B cell (primary cell): ENCODE results near the gene MROH2A. TPM values are rescaled to one million over a fixed set of nuclear protein-coding genes. Genes with fewer than 3 reads are reported as not detected.
"Not testable (repeated sequence)": the region's sequence is repeated elsewhere in the genome, so short reads cannot be mapped to it uniquely, and the experiment has no call there.

Source experiments
- ATAC-seq: fragments of 200-7000 bp; cut with Tn5 transposase; one replicate; pipeline ENCODE4 v1.10.0; 2021; ENCODE audit warnings: low read depth, mild to moderate bottlenecking, moderate number of reproducible peaks, moderate library complexity
- CTCF ChIA-PET: fragments of 350-600 bp; sonication (Branson Sonifier 250); formaldehyde crosslinking; loops from one replicate; lab custom pipeline; 2021; ENCODE audit warnings: antibody characterized with exemption, inconsistent platforms; lab: Charles Lee
- POLR2A ChIA-PET: fragments of 350-600 bp; sonication (Branson Sonifier 250); formaldehyde crosslinking; loops from one replicate; lab custom pipeline; 2021; ENCODE audit warnings: antibody characterized with exemption; lab: Charles Lee
- DNase-seq: peaks from one replicate; pipeline ENCODE4 v3.0.0; 2013
- H2AFZ ChIP-seq: 2 replicates; pipeline ENCODE4 v1.6.1; 2012; ENCODE audit warnings: mild to moderate bottlenecking, low read depth, low read length; ENCODE audit not compliant: insufficient read depth, poor library complexity, severe bottlenecking
- H3K27ac ChIP-seq, 2 donors: 1 replicate in 1 of 2; 2 replicates in 1 of 2; pipeline ENCODE4 v1.5.1; 2012 to 2013; ENCODE audit warnings: low read length in 2 of 2, mild to moderate bottlenecking in 2 of 2, moderate library complexity in 1 of 2
- H3K27me3 ChIP-seq, 4 experiments: fragments of 200-600 bp in 1 of 4; sonication (generic) in 1 of 4; replicated peaks in 1 of 4; 1 replicate in 2 of 4; 2 replicates in 2 of 4; pipeline versions ENCODE4 v1.6.1 to v1.7.0; 2013 to 2016; ENCODE audit warnings: low read length in 3 of 4, mild to moderate bottlenecking in 2 of 4, mixed read lengths in 1 of 4, moderate library complexity in 1 of 4; ENCODE audit not compliant: insufficient read depth in 4 of 4, control insufficient read depth in 3 of 4; ENCODE audit errors: control extremely low read depth in 1 of 4
- H3K36me3 ChIP-seq, 2 experiments: replicated peaks in 1 of 2; 1 replicate in 1 of 2; 2 replicates in 1 of 2; pipeline versions ENCODE4 v1.6.1 to v1.7.1; 2013; ENCODE audit warnings: low read length in 1 of 2; ENCODE audit not compliant: insufficient read depth in 2 of 2, control insufficient read depth in 1 of 2; ENCODE audit errors: control extremely low read depth in 1 of 2, extremely low read depth in 1 of 2
- H3K4me1 ChIP-seq, 2 donors: fragments of 200-600 bp in 1 of 2; sonication (generic) in 1 of 2; 1 replicate in 1 of 2; 2 replicates in 1 of 2; pipeline versions ENCODE4 v1.5.1 to v1.6.1; 2013 to 2017; ENCODE audit warnings: low read length in 2 of 2; ENCODE audit not compliant: control insufficient read depth in 2 of 2, insufficient read depth in 2 of 2
- H3K4me2 ChIP-seq: replicated peaks from 2 replicates; pipeline ENCODE3; 2012; ENCODE audit warnings: mild to moderate bottlenecking, low read depth, low read length; ENCODE audit not compliant: poor library complexity, severe bottlenecking
- H3K4me3 ChIP-seq, 5 experiments: fragments of 200-600 bp in 1 of 5; sonication (generic) in 1 of 5; 1 replicate in 3 of 5; 2 replicates in 2 of 5; pipeline versions ENCODE4 v1.5.1 to v1.7.0; 2011 to 2016; ENCODE audit warnings: low read length in 4 of 5, mild to moderate bottlenecking in 4 of 5, low read depth in 2 of 5, control low read depth in 1 of 5, moderate library complexity in 1 of 5; ENCODE audit not compliant: insufficient read depth in 1 of 5; ENCODE audit errors: control extremely low read depth in 1 of 5, extremely low read depth in 1 of 5
- H3K79me2 ChIP-seq: fragments of 200-600 bp; sonication (generic); one replicate; pipeline ENCODE4 v1.6.0; 2016; ENCODE audit warnings: low read length; ENCODE audit not compliant: control insufficient read depth, insufficient read depth
- H3K9ac ChIP-seq: fragments of 200-600 bp; sonication (generic); 2 replicates; pipeline ENCODE4 v1.6.1; 2017; ENCODE audit warnings: mild to moderate bottlenecking, low read length, moderate library complexity
- H3K9me3 ChIP-seq, 3 donors: one replicate each; pipeline versions ENCODE4 v1.6.1 to v1.7.1; 2013; ENCODE audit warnings: low read length in 2 of 3; ENCODE audit not compliant: control insufficient read depth in 2 of 3, insufficient read depth in 1 of 3; ENCODE audit errors: control extremely low read depth in 1 of 3
- H4K20me1 ChIP-seq: 2 replicates; pipeline ENCODE4 v1.6.0; 2012; ENCODE audit warnings: mild to moderate bottlenecking, low read length; ENCODE audit not compliant: insufficient read depth, control insufficient read depth, poor library complexity, severe bottlenecking
- H3K27ac Mint-ChIP-seq: one replicate; pipeline ENCODE4 v1.8.0; 2021; ENCODE audit warnings: mixed read lengths
- H3K27me3 Mint-ChIP-seq: one replicate; pipeline ENCODE4 v1.8.0; 2021; ENCODE audit warnings: mixed read lengths
- H3K4me1 Mint-ChIP-seq: one replicate; pipeline ENCODE4 v1.8.0; 2021; ENCODE audit warnings: mixed read lengths
- H3K4me3 Mint-ChIP-seq: one replicate; pipeline ENCODE4 v1.8.0; 2021; ENCODE audit warnings: mixed read lengths
- H3K9me3 Mint-ChIP-seq: one replicate; pipeline ENCODE4 v1.8.0; 2022; ENCODE audit warnings: mixed read lengths; ENCODE audit not compliant: insufficient read depth
- EZH2 ChIP-seq: IDR thresholded peaks from 2 replicates; pipeline ENCODE4 v1.6.1; 2012; ENCODE audit warnings: borderline replicate concordance, low read depth, mild to moderate bottlenecking, moderate library complexity, low read length; ENCODE audit not compliant: insufficient read depth, poor library complexity, severe bottlenecking
- WGBS: methylation state at CpG from one replicate; pipeline ENCODE4 v1.1.5; 2013; ENCODE audit warnings: missing lambda C conversion rate; ENCODE audit not compliant: insufficient coverage; 5-methylcytosine and 5-hydroxymethylcytosine counted together
- intact Hi-C: fragments of 100-400 bp; cut with micrococcal nuclease; formaldehyde crosslinking; loops from one replicate; pipeline ENCODE4 v1.10.0; 2022
- polyA plus RNA-seq: library from polyadenylated mRNA; depleted of rRNA; stranded (reverse); fragments of >200 nt; gene quantifications from 2 replicates; pipeline ENCODE4 v1.2.3, GENCODE V29; 2012
- total RNA-seq, 2 donors: library from RNA; stranded (reverse); fragments of 120-200 nt in 1 of 2; gene quantifications; 1 replicate in 1 of 2; 2 replicates in 1 of 2; pipeline versions ENCODE4 v1.2.3 to v1.2.4, GENCODE V29; 2013 to 2022
- TF ChIP-seq, protein P1 (sequence below): fragments of 200-600 bp; IDR thresholded peaks from one replicate; pipeline ENCODE4 v1.8.0; 2022; ENCODE audit warnings: antibody characterized with exemption, mild to moderate bottlenecking

The MROH2A gene
- total and polyA plus RNA-seq, 2 donors (not counting 1 experiment from before 2014, with no cell fraction given): not detected

DNA sequence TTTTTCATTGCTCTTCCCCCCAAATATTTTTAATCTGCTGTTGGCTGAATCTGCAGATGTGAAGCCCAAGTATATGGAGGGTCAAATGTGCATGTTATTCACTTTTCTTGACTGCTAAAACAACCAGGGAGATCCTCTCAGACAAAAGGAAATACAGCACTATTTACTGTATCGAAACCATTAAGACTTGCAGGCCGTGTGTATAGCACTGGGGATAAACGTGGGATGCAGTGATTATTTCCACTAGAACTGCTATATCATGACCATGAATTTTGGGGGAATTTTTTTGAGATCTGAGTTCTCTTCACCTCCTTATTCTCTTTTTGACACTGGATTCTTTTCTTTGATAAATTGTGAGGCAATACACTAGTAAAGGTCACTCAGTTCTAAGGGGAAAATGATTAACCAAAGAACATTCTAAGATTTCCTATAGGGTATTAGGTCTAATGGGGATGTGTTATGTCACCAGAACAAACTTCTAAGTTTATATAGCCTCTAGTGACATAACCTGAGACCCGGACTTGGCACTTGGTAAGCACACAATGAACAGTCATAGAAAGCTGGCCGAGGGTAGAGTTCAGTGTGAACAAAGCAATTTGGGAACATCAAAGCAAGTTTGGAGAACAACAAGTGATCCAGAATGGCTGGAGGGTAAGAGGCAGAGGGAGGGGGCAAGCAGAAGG lies 32.9 kb upstream of the MROH2A start:
- Mint-ChIP-seq H3K9me3 (peaks cover 4% of the 10 kb centered on the region), H3K27me3 (peaks cover 45% of the 10 kb centered on the region), H3K27ac (no peak overlapping the region), H3K4me1 (no peaks in the 10 kb centered on the region), H3K4me3 (no peak overlapping the region)
- no peak overlapping the region for H3K4me2 ChIP-seq
- intact Hi-C loops: no loop called here
- H3K9me3 ChIP-seq: peaks cover 0 to 5% (median 0%) of the 10 kb centered on the region in 3 donors
- H3K4me3 ChIP-seq: no peak overlapping the region
- 100% methylated on average over 2 of the region's 5 CpGs for WGBS
- H3K36me3 ChIP-seq: no peaks in the 10 kb centered on the region
- no peaks in the 10 kb centered on the region for H3K4me1 ChIP-seq
- DNase-seq (no peak), ATAC-seq (no peak)
- no peak for TF ChIP-seq EZH2
- TF ChIP-seq, protein P1, sequence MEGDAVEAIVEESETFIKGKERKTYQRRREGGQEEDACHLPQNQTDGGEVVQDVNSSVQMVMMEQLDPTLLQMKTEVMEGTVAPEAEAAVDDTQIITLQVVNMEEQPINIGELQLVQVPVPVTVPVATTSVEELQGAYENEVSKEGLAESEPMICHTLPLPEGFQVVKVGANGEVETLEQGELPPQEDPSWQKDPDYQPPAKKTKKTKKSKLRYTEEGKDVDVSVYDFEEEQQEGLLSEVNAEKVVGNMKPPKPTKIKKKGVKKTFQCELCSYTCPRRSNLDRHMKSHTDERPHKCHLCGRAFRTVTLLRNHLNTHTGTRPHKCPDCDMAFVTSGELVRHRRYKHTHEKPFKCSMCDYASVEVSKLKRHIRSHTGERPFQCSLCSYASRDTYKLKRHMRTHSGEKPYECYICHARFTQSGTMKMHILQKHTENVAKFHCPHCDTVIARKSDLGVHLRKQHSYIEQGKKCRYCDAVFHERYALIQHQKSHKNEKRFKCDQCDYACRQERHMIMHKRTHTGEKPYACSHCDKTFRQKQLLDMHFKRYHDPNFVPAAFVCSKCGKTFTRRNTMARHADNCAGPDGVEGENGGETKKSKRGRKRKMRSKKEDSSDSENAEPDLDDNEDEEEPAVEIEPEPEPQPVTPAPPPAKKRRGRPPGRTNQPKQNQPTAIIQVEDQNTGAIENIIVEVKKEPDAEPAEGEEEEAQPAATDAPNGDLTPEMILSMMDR: no peak
- no peak overlapping the region for H3K9ac ChIP-seq
- peaks cover 0 to 3% (median 0%) of the 10 kb centered on the region in 4 experiments for H3K27me3 ChIP-seq
- H2AFZ ChIP-seq: no peak overlapping the region
- H3K27ac ChIP-seq: no peak overlapping the region
- no peaks in the 10 kb centered on the region for H3K79me2 ChIP-seq
- H4K20me1 ChIP-seq: no peaks in the 10 kb centered on the region
- POLR2A ChIA-PET: no interaction called here
- CTCF ChIA-PET: no interaction called here

DNA sequence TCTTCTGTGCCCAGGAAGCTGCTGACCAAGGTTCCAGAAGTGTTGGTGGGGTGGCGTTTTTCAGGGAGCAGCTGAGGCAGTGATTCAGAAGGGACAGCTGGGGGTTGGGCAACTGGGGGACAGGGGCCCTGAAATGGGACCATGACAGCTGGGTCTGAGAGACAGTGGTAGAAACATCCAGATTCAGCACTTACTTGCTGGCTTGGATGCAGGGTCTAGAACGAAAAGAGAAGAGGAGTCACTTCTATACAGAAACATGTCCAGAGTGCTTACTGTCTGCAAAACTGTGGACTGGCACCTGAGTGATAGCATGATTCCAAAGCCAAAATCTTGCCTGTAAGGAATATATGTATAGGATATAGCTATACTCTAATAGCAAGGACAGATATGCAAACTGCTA lies 32.3 kb upstream of the MROH2A start:
- H3K36me3 ChIP-seq, H3K4me3 Mint-ChIP-seq, H3K4me1 Mint-ChIP-seq, ATAC-seq, DNase-seq, CTCF ChIA-PET, intact Hi-C loops, H3K27ac Mint-ChIP-seq, H3K4me2 ChIP-seq, H3K4me1 ChIP-seq, H4K20me1 ChIP-seq, H3K9me3 Mint-ChIP-seq, POLR2A ChIA-PET, H3K79me2 ChIP-seq, H3K27ac ChIP-seq, H3K4me3 ChIP-seq, H2AFZ ChIP-seq, H3K27me3 ChIP-seq, H3K9ac ChIP-seq: not testable (repeated sequence)
- peaks cover 43% of the 10 kb centered on the region for H3K27me3 Mint-ChIP-seq
- peaks cover 0 to 11% (median under 1%) of the 10 kb centered on the region in 3 donors for H3K9me3 ChIP-seq
- 77% methylated on average over 2 of the region's 2 CpGs for WGBS
